ENCODE measurements around the gene CTCF. TPM values are rescaled to one million over a fixed set of nuclear protein-coding genes. Genes with fewer than 3 reads are reported as not detected.

Gene CTCF
- total RNA-seq, 4 donors from 2014 or later, result 24.2 to 42.9 (median 28.2) TPM

DNA sequence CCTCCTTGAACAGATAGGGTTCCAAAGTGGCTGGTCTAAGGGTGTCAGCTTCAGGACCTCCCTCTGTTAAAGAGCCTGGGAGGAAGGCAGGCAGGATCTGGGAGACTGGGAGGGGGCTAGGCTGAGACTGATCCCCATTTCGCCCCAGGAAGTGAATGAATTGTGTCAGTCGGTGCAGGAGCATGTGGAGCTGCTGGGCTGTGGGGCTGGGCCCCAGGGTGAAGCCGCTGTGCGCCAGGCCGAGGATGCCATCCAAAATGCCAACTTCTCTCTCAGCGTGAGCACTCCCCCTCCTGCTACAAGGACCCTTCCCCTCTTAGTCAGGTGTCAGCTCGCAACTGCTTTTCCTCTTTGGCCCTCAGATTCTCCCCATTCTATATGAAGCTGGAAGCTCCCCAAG is 88.7 kb downstream of the CTCF start:
- DNase-seq (ENCODE audit: low spot score) (no peak), ATAC-seq (ENCODE audit: low FRiP score) (no peak)
- TF ChIP-seq, protein P1, sequence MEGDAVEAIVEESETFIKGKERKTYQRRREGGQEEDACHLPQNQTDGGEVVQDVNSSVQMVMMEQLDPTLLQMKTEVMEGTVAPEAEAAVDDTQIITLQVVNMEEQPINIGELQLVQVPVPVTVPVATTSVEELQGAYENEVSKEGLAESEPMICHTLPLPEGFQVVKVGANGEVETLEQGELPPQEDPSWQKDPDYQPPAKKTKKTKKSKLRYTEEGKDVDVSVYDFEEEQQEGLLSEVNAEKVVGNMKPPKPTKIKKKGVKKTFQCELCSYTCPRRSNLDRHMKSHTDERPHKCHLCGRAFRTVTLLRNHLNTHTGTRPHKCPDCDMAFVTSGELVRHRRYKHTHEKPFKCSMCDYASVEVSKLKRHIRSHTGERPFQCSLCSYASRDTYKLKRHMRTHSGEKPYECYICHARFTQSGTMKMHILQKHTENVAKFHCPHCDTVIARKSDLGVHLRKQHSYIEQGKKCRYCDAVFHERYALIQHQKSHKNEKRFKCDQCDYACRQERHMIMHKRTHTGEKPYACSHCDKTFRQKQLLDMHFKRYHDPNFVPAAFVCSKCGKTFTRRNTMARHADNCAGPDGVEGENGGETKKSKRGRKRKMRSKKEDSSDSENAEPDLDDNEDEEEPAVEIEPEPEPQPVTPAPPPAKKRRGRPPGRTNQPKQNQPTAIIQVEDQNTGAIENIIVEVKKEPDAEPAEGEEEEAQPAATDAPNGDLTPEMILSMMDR (IDR thresholded peaks at IDR 0.05), result no peak

DNA sequence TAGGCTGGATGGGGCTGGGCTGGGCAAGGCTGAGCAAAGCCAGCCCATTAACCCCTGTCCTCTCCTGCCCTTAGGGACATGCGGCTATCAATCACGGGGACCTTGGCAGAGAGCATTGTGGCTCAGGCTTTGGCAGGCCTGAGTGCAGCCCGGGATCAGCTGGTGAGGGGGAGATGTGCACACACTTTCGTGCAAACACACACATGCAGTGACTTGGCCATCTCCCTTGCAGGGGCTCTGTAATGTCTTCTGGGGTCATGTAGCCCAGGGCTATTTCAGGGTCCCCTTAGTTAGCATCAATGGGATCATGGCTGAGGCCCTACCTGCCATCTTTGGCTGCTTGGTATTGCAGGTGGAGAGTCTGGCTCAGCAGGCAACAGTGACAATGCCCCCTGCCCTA is 89.5 kb downstream of the CTCF start:
- TF ChIP-seq, protein P1 (IDR thresholded peaks at IDR 0.05), result no peak
- ATAC-seq (ENCODE audit: low FRiP score) (no peak), DNase-seq (ENCODE audit: low spot score) (no peak)

DNA sequence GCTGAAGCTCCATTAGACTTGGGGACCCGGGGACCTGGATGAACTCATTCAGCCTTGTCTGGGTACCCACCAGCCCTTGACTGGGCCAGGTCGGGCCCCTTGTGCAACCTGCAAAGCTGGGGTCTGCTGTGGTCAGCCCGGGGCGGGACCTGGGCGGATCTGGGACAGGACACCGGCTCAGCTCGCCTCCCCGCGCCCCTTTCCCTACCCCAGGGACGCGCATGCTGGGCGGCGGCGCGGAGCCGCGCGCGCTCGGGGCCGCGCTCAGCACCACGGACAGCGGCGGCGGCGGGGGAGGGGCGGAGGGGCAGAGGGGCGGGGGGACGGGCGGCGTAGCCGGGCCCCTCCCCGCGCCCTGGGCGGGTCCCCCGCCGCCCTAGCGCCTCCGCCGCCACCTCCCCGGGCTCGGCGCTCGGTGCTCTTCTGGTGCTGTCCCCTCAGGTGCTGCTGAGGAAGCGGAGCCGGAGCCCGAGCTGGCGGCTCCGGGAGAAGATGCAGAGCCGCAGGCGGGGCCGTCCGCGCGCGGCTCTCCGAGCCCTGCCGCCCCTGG is 90.3 kb downstream of the CTCF start:
- DNase-seq (ENCODE audit: low spot score) (no peak), ATAC-seq (ENCODE audit: low FRiP score) (no peak)
- TF ChIP-seq, protein P1 (IDR thresholded peaks at IDR 0.05), result no peak

DNA sequence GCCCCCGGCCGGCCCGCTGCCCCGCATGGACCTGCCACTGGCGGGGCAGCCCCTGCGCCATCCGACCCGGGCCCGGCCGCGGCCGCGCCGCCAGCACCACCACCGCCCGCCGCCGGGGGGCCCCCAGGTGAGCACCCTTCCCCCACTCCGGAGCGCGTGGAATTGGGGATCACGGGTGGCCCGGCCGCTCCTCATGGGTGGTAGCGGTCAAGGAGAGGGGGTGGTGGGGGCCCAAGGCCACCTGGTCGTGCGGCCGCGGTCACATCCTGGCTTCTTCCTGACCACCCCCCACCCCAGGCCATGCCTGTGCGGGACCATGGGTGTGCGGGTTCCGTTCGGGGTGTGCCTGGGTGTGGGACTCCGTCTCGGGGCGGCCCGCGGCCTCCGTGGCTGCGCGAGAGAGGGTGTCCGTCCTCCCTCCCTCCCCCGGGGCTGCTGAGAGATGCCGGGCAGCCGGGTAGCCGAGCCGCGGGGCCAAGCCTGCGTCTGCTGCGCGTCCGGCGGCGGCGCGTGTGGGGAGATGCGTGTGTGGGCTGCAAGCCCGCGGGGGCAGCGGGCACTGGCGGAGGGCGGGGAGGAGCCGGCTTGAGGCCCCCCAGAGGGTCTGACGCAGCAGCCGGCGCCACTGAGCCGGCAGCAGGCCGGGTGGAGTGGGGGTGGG is 90.9 kb downstream of the CTCF start:
- no peak for ATAC-seq (ENCODE audit: low FRiP score)
- TF ChIP-seq, protein P1 (IDR thresholded peaks at IDR 0.05), result no peak
- no peak for DNase-seq (ENCODE audit: low spot score)

DNA sequence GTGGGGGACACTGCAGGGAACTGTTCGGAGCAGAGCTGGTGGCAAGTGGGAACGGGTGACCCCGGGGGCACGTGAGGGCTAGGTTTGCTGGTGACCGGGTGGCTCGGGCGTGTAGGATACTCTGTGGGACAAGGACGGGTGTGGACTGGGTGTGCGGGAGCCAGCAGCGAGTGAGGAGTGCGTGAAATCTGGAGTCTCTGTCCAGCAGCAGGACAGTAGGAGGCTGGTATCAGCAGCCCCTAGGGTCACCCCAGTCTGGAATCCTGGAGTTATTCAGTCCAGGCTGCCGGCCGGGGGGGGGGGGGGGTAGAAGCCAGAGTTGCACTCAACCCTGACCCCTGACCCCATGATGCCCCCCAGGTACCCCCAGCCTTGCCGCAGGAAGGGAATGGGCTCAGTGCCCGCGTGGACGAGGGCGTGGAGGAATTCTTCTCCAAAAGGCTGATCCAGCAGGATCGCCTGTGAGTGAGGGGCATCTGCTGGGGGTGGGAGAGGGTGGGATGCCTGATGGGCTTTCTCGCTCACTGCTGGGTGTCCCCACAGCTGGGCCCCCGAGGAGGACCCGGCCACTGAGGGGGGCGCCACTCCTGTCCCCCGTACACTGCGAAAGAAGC is 91.6 kb downstream of the CTCF start:
- DNase-seq (ENCODE audit: low spot score) (no peak), ATAC-seq (ENCODE audit: low FRiP score) (no peak)
- TF ChIP-seq, protein P1 (IDR thresholded peaks at IDR 0.05), result no peak

DNA sequence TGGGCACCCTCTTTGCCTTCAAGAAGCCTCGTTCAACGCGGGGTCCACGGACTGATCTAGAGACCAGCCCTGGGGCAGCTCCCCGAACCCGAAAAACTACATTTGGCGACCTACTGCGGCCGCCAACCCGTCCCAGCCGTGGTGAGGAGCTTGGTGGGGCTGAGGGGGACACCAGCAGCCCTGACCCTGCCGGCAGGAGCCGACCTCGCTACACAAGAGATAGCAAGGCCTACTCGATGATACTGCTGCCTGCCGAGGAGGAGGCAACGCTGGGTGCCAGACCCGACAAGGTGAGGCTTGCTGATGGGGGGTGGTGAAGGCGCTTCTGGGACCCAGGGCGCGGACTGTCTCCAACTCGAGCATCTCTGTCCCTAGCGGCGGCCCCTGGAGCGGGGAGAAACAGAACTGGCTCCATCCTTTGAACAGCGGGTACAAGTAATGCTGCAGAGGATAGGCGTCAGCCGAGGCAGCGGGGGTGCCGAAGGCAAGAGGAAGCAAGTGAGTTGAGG is 92.1 kb downstream of the CTCF start:
- ATAC-seq (ENCODE audit: low FRiP score), result no peak
- TF ChIP-seq, protein P1 (IDR thresholded peaks at IDR 0.05), result no peak
- DNase-seq (ENCODE audit: low spot score), result no peak
